Panc1 (cell line): Measurements from ENCODE around the gene CNTF.

Experiments
- CTCF ChIP-seq: fragments of 450-650 bp; IDR thresholded peaks from 2 replicates; pipeline ENCODE4 v1.5.1; 2017; ENCODE audit warnings: mild to moderate bottlenecking
- TF ChIP-seq, protein P1 (sequence below), 2 experiments: IDR thresholded peaks; 2 replicates each; pipeline ENCODE4 v1.6.1; 2011 to 2012; ENCODE audit warnings: low read depth in 2 of 2, control low read depth in 1 of 2, low read length in 1 of 2, mild to moderate bottlenecking in 1 of 2, moderate library complexity in 1 of 2; ENCODE audit not compliant: insufficient read depth in 1 of 2

- TF ChIP-seq CTCF, result no peak
- TF ChIP-seq, protein P1, sequence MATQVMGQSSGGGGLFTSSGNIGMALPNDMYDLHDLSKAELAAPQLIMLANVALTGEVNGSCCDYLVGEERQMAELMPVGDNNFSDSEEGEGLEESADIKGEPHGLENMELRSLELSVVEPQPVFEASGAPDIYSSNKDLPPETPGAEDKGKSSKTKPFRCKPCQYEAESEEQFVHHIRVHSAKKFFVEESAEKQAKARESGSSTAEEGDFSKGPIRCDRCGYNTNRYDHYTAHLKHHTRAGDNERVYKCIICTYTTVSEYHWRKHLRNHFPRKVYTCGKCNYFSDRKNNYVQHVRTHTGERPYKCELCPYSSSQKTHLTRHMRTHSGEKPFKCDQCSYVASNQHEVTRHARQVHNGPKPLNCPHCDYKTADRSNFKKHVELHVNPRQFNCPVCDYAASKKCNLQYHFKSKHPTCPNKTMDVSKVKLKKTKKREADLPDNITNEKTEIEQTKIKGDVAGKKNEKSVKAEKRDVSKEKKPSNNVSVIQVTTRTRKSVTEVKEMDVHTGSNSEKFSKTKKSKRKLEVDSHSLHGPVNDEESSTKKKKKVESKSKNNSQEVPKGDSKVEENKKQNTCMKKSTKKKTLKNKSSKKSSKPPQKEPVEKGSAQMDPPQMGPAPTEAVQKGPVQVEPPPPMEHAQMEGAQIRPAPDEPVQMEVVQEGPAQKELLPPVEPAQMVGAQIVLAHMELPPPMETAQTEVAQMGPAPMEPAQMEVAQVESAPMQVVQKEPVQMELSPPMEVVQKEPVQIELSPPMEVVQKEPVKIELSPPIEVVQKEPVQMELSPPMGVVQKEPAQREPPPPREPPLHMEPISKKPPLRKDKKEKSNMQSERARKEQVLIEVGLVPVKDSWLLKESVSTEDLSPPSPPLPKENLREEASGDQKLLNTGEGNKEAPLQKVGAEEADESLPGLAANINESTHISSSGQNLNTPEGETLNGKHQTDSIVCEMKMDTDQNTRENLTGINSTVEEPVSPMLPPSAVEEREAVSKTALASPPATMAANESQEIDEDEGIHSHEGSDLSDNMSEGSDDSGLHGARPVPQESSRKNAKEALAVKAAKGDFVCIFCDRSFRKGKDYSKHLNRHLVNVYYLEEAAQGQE (IDR thresholded peaks at IDR 0.05; ENCODE audit: insufficient read depth in 1 of 2, low read depth in 2 of 2, low read length in 1 of 2), result no peak
Measured at GRCh38 chr11:58575377-58576020, 47.0 kb upstream of the CNTF start, which contains the start of gene LPXN.
